H1 (cell line): ENCODE data around the gene ZC3H7B. TPM values are rescaled to one million over a fixed set of nuclear protein-coding genes. Genes with fewer than 3 reads are reported as not detected.
A peak's percentile ranks its signal among the peaks of the same experiment; 100 is the strongest.

Experiments
- ASH2L ChIP-seq: fragments of 200-600, 300-600 bp; sonication (generic); IDR thresholded peaks from one replicate; pipeline ENCODE4 v1.7.1; 2017; ENCODE audit warnings: low read length
- ATF2 ChIP-seq: IDR thresholded peaks from 2 replicates; pipeline ENCODE4 v1.6.1; 2012; ENCODE audit warnings: low read length, inconsistent platforms
- ATF3 ChIP-seq: IDR thresholded peaks from 2 replicates; pipeline ENCODE4 v1.6.1; 2011; ENCODE audit warnings: low read depth, mild to moderate bottlenecking, low read length; ENCODE audit not compliant: insufficient read depth
- BCL11A ChIP-seq, 2 experiments: IDR thresholded peaks; one replicate each; pipeline ENCODE4 v1.6.1; 2011; ENCODE audit warnings: low read depth in 2 of 2, low read length in 2 of 2, mild to moderate bottlenecking in 2 of 2
- CBX8 ChIP-seq: fragments of 300-800, 300-1000 bp; sonication (generic); IDR thresholded peaks from 2 replicates; pipeline ENCODE4 v1.7.1; 2016; ENCODE audit warnings: low read depth, low read length, borderline replicate concordance
- CREB1 ChIP-seq: IDR thresholded peaks from 2 replicates; pipeline ENCODE4 v1.6.1; 2012; ENCODE audit warnings: inconsistent platforms
- CTCF ChIP-seq, 3 experiments: IDR thresholded peaks; 1 replicate in 2 of 3; 2 replicates in 1 of 3; pipeline versions ENCODE4 v1.5.1 to v1.6.1; 2011; ENCODE audit warnings: low read length in 3 of 3, mild to moderate bottlenecking in 3 of 3, inconsistent platforms in 2 of 3, low read depth in 1 of 3, moderate library complexity in 1 of 3; ENCODE audit not compliant: insufficient read depth in 1 of 3; ENCODE audit errors: control extremely low read depth in 1 of 3
- EP300 ChIP-seq, 2 experiments: IDR thresholded peaks; 1 replicate in 1 of 2; 2 replicates in 1 of 2; pipeline ENCODE4 v1.6.1; 2011 to 2012; ENCODE audit warnings: low read depth in 2 of 2, low read length in 2 of 2, mild to moderate bottlenecking in 2 of 2, borderline replicate concordance in 1 of 2, inconsistent platforms in 1 of 2, moderate library complexity in 1 of 2
- HDAC6 ChIP-seq: IDR thresholded peaks from one replicate; pipeline ENCODE4 v1.7.1; 2012; ENCODE audit warnings: low read depth, mild to moderate bottlenecking, inconsistent platforms, low read length, moderate library complexity
- JUN ChIP-seq: IDR thresholded peaks from 2 replicates; pipeline ENCODE4 v1.6.1; 2011; ENCODE audit warnings: low read depth, mild to moderate bottlenecking, improper control_type of control experiment, low read length
- JUND ChIP-seq: IDR thresholded peaks from 2 replicates; pipeline ENCODE4 v1.6.1; 2011; ENCODE audit warnings: mild to moderate bottlenecking, improper control_type of control experiment, low read length
- KDM1A ChIP-seq: fragments of 200-600, 300-600 bp; sonication (generic); IDR thresholded peaks from 2 replicates; pipeline ENCODE4 v1.7.1; 2016; ENCODE audit warnings: mild to moderate bottlenecking, low read length, borderline replicate concordance
- KDM4A ChIP-seq: IDR thresholded peaks from one replicate; pipeline ENCODE4 v1.7.1; 2012; ENCODE audit warnings: low read depth, mild to moderate bottlenecking, moderate library complexity, low read length, inconsistent platforms; ENCODE audit not compliant: severe bottlenecking
- POLR2AphosphoS5 ChIP-seq: IDR thresholded peaks from 2 replicates; pipeline ENCODE4 v1.6.1; 2011; ENCODE audit warnings: low read depth, low read length
- RXRA ChIP-seq: IDR thresholded peaks from 2 replicates; pipeline ENCODE4 v1.6.1; 2011; ENCODE audit warnings: low read depth, mild to moderate bottlenecking, low read length, moderate library complexity; ENCODE audit not compliant: insufficient read depth
- SP2 ChIP-seq: IDR thresholded peaks from 2 replicates; pipeline ENCODE4 v1.6.1; 2012; ENCODE audit warnings: mild to moderate bottlenecking, low read length, inconsistent platforms
- SRF ChIP-seq: IDR thresholded peaks from 2 replicates; pipeline ENCODE4 v1.6.1; 2011; ENCODE audit warnings: mild to moderate bottlenecking, low read depth, low read length, moderate library complexity
- TAF1 ChIP-seq: IDR thresholded peaks from 2 replicates; pipeline ENCODE4 v1.6.1; 2011; ENCODE audit warnings: mild to moderate bottlenecking, low read depth, low read length
- TCF12 ChIP-seq: IDR thresholded peaks from 2 replicates; pipeline ENCODE4 v1.6.1; 2011; ENCODE audit warnings: low read depth, mild to moderate bottlenecking, low read length
- TEAD4 ChIP-seq: IDR thresholded peaks from 2 replicates; pipeline ENCODE4 v1.6.1; 2012; ENCODE audit warnings: low read depth, low read length, inconsistent platforms, mixed read lengths
- polyA plus RNA-seq, 7 experiments: library from polyadenylated mRNA; depleted of rRNA in 3 of 7; stranded (reverse) in 5 of 7; unstranded in 2 of 7; fragments of >200 nt in 5 of 7; fragments of 200-250 nt in 2 of 7; gene quantifications; 1 replicate in 5 of 7; 2 replicates in 1 of 7; 4 replicates in 1 of 7; pipeline versions ENCODE4 v1.2.1 to v1.2.3, GENCODE V29; 2011 to 2013; ENCODE audit warnings: missing spikeins in 2 of 7, mixed read lengths in 2 of 7
- total RNA-seq: library from RNA; stranded (reverse); fragmentation: NEBNext Ultra II Directional; extraction: Animal tissue kit (Norgen Biotek cat#: 25700); gene quantifications from 2 replicates; pipeline ENCODE4 v1.2.1, GENCODE V29; 2021
- TF ChIP-seq, protein P1 (sequence below): IDR thresholded peaks from 2 replicates; pipeline ENCODE4 v1.6.1; 2012; ENCODE audit warnings: inconsistent platforms

The ZC3H7B gene
- total and polyA plus RNA-seq, 2 of the 8 experiments (the other 6 are each of a cell fraction or from before 2014, with no cell fraction given): 35.5 to 78.6 TPM

DNA sequence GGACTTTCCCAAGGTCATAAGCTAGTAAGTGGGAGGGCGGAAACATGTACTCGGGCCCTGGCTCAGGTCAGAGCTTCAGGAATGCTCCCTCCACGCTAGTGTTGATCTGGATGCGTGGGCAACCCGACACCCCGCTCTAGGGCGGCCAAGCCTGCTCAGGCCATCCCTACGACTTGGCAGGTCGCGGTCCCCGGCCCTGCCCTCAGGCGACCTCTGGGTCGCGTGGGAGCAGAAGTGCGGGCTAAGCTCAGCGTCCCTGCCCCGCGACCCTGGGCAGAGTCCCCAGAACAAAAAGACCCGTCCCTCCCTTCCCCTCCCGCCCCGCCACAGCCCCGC, 79.6 kb downstream of the ZC3H7B start (continued):
- TF ChIP-seq CREB1 (no peak), CTCF (IDR thresholded peaks at IDR 0.05; ENCODE audit: control extremely low read depth in 1 of 3, insufficient read depth in 1 of 3, low read depth in 1 of 3, low read length in 3 of 3) (no peak), JUN (no peak), CBX8 (no peak), POLR2AphosphoS5 (peak; percentile 62; the same call in 1 of the 2 replicates), TAF1 (peak; percentile 69; the same call in 1 of the 2 replicates), KDM1A (no peak), HDAC6 (no peak), ASH2L (no peak), JUND (no peak), SP2 (no peak), SRF (no peak), KDM4A (peak; percentile 81), TEAD4 (no peak), EP300 (IDR thresholded peaks at IDR 0.05; ENCODE audit: borderline replicate concordance in 1 of 2, low read depth in 2 of 2, low read length in 2 of 2) (no peak), ATF2 (no peak), BCL11A (IDR thresholded peaks at IDR 0.05; ENCODE audit: low read depth in 2 of 2, low read length in 2 of 2) (no peak), TCF12 (no peak), ATF3 (no peak), RXRA (no peak)
- TF ChIP-seq, protein P1, sequence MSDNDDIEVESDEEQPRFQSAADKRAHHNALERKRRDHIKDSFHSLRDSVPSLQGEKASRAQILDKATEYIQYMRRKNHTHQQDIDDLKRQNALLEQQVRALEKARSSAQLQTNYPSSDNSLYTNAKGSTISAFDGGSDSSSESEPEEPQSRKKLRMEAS: no peak; the same call in 1 of the 2 replicates
